Natural killer cell treated with Interleukin-12 subunit alpha and Interleukin-12 subunit beta and Interleukin-15 and Interleukin-18, amount 100 ng/mL, for 72 hours (primary cell): ENCODE measurements around the gene WDFY2. TPM values are rescaled to one million over a fixed set of nuclear protein-coding genes. Genes with fewer than 3 reads are reported as not detected.

Source experiments
- total RNA-seq, 2 donors: library from RNA; stranded (reverse); gene quantifications; one replicate each; pipeline ENCODE4 v1.2.3, GENCODE V29; 2022

WDFY2 gene
- total RNA-seq, 2 donors from 2014 or later: 9.3 to 12.1 TPM

Other genes with a start within 250 kb of the WDFY2 start
- not detected for gene SERPINE3, start 244.8 kb upstream of the WDFY2 start, total RNA-seq
- 10 to 100 TPM; 66.1 to 92.3 TPM for gene INTS6, start 131.4 kb upstream of the WDFY2 start, total RNA-seq
- 1 to 10 TPM; 2.2 to 3.5 TPM for gene DHRS12, start 219.7 kb downstream of the WDFY2 start, total RNA-seq